Bronchial epithelial cell (primary cell): ENCODE data around the gene DNAJB4. TPM values are rescaled to one million over a fixed set of nuclear protein-coding genes. Genes with fewer than 3 reads are reported as not detected.
"Not testable (repeated sequence)": the region's sequence is repeated elsewhere in the genome, so short reads cannot be mapped to it uniquely, and the experiment has no call there.

Source experiments
- DNase-seq: peaks from one replicate; pipeline ENCODE4 v3.0.0-alpha.2; 2010; ENCODE audit warnings: low read depth
- FAIRE-seq: peaks from 2 replicates; lab custom pipeline; 2011; peaks lifted over from hg19 to GRCh38; lab: Jason Lieb, UNC
- H3K27me3 ChIP-seq: 2 replicates; pipeline ENCODE4 v1.5.1; 2011; ENCODE audit warnings: low read length; ENCODE audit not compliant: control insufficient read depth, insufficient read depth
- H3K36me3 ChIP-seq: 2 replicates; pipeline ENCODE4 v1.5.1; 2011; ENCODE audit warnings: low read length; ENCODE audit not compliant: control insufficient read depth, insufficient read depth
- H3K4me3 ChIP-seq: 2 replicates; pipeline ENCODE4 v1.5.1; 2011; ENCODE audit warnings: mild to moderate bottlenecking, low read depth, low read length, control low read depth
- total RNA-seq: library from RNA; depleted of rRNA; stranded (reverse); fragments of >200 nt; gene quantifications from 2 replicates; pipeline ENCODE4 v1.2.1, GENCODE V29; 2014
- TF ChIP-seq, protein P1 (sequence below): IDR thresholded peaks from 2 replicates; pipeline ENCODE4 v1.5.1; 2011; ENCODE audit warnings: mild to moderate bottlenecking, moderate library complexity, low read length, control low read depth, inconsistent platforms; ENCODE audit not compliant: insufficient read depth, severe bottlenecking

Gene DNAJB4
- total RNA-seq, 1 donor from 2014 or later = 6.8 TPM

- no peak overlapping the region for H3K4me3 ChIP-seq
- H3K27me3 ChIP-seq = no peaks in the 10 kb centered on the region
- no peaks in the 10 kb centered on the region for H3K36me3 ChIP-seq
- DNase-seq = no peak
- FAIRE-seq = no peak
- TF ChIP-seq, protein P1, sequence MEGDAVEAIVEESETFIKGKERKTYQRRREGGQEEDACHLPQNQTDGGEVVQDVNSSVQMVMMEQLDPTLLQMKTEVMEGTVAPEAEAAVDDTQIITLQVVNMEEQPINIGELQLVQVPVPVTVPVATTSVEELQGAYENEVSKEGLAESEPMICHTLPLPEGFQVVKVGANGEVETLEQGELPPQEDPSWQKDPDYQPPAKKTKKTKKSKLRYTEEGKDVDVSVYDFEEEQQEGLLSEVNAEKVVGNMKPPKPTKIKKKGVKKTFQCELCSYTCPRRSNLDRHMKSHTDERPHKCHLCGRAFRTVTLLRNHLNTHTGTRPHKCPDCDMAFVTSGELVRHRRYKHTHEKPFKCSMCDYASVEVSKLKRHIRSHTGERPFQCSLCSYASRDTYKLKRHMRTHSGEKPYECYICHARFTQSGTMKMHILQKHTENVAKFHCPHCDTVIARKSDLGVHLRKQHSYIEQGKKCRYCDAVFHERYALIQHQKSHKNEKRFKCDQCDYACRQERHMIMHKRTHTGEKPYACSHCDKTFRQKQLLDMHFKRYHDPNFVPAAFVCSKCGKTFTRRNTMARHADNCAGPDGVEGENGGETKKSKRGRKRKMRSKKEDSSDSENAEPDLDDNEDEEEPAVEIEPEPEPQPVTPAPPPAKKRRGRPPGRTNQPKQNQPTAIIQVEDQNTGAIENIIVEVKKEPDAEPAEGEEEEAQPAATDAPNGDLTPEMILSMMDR = no peak
Measured at GRCh38 chr1:77976433-77977076, 28.2 kb upstream of the DNAJB4 start.

DNA sequence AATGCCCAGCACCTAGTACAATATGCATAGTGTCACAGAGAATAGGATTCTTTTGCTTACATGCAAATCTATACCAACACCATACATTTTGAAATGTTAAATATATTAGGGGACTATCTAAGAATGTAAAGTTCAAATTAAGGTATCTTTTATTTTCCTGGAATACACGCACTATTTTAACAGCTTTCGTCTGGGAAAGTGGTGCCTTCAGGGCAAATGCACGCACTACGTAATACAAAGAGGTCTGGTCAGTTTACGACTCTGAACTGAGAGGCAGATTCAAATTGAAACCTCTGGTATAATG lies 26.8 kb upstream of the DNAJB4 start:
- Histone ChIP-seq H3K36me3 (no peaks in the 10 kb centered on the region), H3K27me3 (no peaks in the 10 kb centered on the region), H3K4me3 (peak overlapping the region; percentile 81)
- DNase-seq = no peak
- TF ChIP-seq, protein P1 = no peak
- FAIRE-seq = no peak

- H3K4me3 ChIP-seq = peak overlapping the region; percentile 81
- TF ChIP-seq, protein P1 = no peak
- FAIRE-seq (no peak), DNase-seq (peak; percentile 94)
- H3K27me3 ChIP-seq = no peaks in the 10 kb centered on the region
- H3K36me3 ChIP-seq = no peaks in the 10 kb centered on the region
Measured at GRCh38 chr1:77978293-77978968, 26.3 kb upstream of the DNAJB4 start.

DNA sequence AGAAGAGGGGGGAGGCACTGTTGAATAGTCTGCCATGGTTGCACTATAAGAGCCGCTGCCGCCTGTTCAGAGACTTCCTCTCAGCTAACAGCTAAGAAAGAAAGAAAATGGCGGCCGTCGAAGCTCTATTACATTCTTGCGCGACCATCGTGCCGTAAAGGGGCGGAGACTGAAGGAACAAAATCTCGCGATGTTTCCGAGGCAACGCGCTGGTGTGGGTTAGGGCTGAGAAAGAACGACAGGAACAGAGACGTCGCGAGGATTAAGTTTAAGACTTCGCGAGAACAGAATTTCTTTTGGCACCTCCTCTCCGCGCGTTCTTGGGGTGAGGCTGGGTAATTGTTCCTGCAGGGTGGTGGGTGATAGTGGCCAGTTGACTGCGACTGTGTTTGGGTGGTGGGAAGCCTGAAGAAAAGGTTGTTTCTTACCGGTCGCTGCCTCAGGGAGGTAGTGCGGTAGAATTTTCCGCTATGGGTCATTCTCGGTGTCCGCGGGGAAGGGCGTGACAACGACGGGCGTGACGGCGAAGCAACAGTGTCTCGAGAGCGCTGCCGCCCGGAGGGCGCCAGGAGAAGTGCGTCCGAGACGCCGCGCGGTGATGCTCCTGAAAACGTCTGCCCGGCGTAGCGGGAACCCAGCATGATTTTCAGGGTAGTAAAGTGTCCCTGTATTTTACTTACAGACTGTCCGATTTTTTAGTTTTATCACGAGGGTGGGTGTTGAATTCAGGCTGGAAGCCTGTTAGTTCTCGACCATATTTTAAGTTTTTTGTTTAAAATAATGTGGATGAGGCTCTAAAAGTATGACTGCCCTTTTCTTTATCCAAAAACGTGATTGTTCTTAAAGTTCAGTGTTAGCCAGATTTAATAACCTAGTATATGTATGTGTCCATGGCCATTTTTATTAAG lies 25.5 kb upstream of the DNAJB4 start, which contains the start of gene FUBP1:
Gene FUBP1, minus strand, starts transcription at position 104 of the 908 bp plus-strand sequence. Its CDS starts 68 bp downstream, at position 36.
- Histone ChIP-seq H3K27me3 (no peaks in the 10 kb centered on the region), H3K4me3 (peak within 1 kb of the TSS; percentile 81), H3K36me3 (no peaks in the 10 kb centered on the region)
- FAIRE-seq (no peak), DNase-seq (peak; percentile 98)
- TF ChIP-seq, protein P1 = peak; percentile 86

- DNase-seq, FAIRE-seq, H3K27me3 ChIP-seq, H3K4me3 ChIP-seq, H3K36me3 ChIP-seq: not testable (repeated sequence)
Measured at GRCh38 chr1:77983352-77983996, 21.3 kb upstream of the DNAJB4 start.
